ENCODE data around the gene EIF2B4. TPM values are rescaled to one million over a fixed set of nuclear protein-coding genes. Genes with fewer than 3 reads are reported as not detected.
A peak's percentile ranks its signal among the peaks of the same experiment; 100 is the strongest.

Gene EIF2B4
- total RNA-seq, 2 donors from 2014 or later, result 29.8 to 33.2 TPM

- DNase-seq (no peak), ATAC-seq (no peak)
- Mint-ChIP-seq H3K4me3 (peak overlapping the region; percentile 92), H3K36me3 (ENCODE audit: low read depth) (peaks cover 13% of the 10 kb centered on the region), H3K27ac (peak overlapping the region; percentile 92), H3K27me3 (no peaks in the 10 kb centered on the region), H3K4me1 (peaks cover 27% of the 10 kb centered on the region)
- no peaks in the 10 kb centered on the region for H3K9me3 ChIP-seq (ENCODE audit: control insufficient read depth, low read length, poor library complexity, severe bottlenecking)
These were observed 11.5 kb upstream of the EIF2B4 start for GRCh38 chr2:27381577-27382181.

GRCh38 chr2:27380626-27381545 lies 10.7 kb upstream of the EIF2B4 start, which contains the start of gene ZNF513:
TSS of gene ZNF513 (minus strand) at chr2:27380734. CDS start at chr2:27380526, 208 bp downstream.
- DNase-seq (peak; percentile 77 to 80 (median 80)), ATAC-seq (peak; percentile 95)
- Mint-ChIP-seq H3K36me3 (ENCODE audit: low read depth) (peaks cover 13% of the 10 kb centered on the region), H3K4me1 (peaks cover 27% of the 10 kb centered on the region), H3K27me3 (no peaks in the 10 kb centered on the region), H3K4me3 (peak within 1 kb of the TSS; percentile 92), H3K27ac (peak within 1 kb of the TSS; percentile 92)
- H3K9me3 ChIP-seq (ENCODE audit: control insufficient read depth, low read length, poor library complexity, severe bottlenecking), result no peaks in the 10 kb centered on the region

- DNase-seq (no peak), ATAC-seq (peak; percentile 44)
- peak overlapping the region; percentile 92 for H3K4me3 Mint-ChIP-seq
- no peaks in the 10 kb centered on the region for H3K9me3 ChIP-seq (ENCODE audit: control insufficient read depth, low read length, poor library complexity, severe bottlenecking)
- peaks cover 24% of the 10 kb centered on the region for H3K4me1 Mint-ChIP-seq
- no peaks in the 10 kb centered on the region for H3K27me3 Mint-ChIP-seq
- H3K27ac Mint-ChIP-seq, result peak overlapping the region; percentile 92
- peaks cover 6% of the 10 kb centered on the region for H3K36me3 Mint-ChIP-seq (ENCODE audit: low read depth)
These were observed 9.9 kb upstream of the EIF2B4 start for GRCh38 chr2:27379836-27380625.

GRCh38 chr2:27379383-27379835 lies 9.3 kb upstream of the EIF2B4 start:
- DNase-seq (no peak), ATAC-seq (no peak)
- Mint-ChIP-seq H3K4me3 (peak overlapping the region; percentile 92), H3K27ac (peak overlapping the region; percentile 92), H3K27me3 (no peaks in the 10 kb centered on the region), H3K4me1 (peaks cover 23% of the 10 kb centered on the region), H3K36me3 (ENCODE audit: low read depth) (peaks cover 6% of the 10 kb centered on the region)
- H3K9me3 ChIP-seq (ENCODE audit: control insufficient read depth, low read length, poor library complexity, severe bottlenecking), result no peaks in the 10 kb centered on the region

GRCh38 chr2:27378809-27379290 lies 8.7 kb upstream of the EIF2B4 start:
- H3K4me1 Mint-ChIP-seq, result peaks cover 23% of the 10 kb centered on the region
- H3K4me3 Mint-ChIP-seq, result peak overlapping the region; percentile 92
- DNase-seq, result no peak
- no peak for ATAC-seq
- peaks cover 4% of the 10 kb centered on the region for H3K36me3 Mint-ChIP-seq (ENCODE audit: low read depth)
- H3K27ac Mint-ChIP-seq, result peak overlapping the region; percentile 92
- H3K27me3 Mint-ChIP-seq, result no peaks in the 10 kb centered on the region
- no peaks in the 10 kb centered on the region for H3K9me3 ChIP-seq (ENCODE audit: control insufficient read depth, low read length, poor library complexity, severe bottlenecking)

GRCh38 chr2:27378096-27378808 lies 8.1 kb upstream of the EIF2B4 start:
- H3K4me3 Mint-ChIP-seq, result no peak overlapping the region
- H3K36me3 Mint-ChIP-seq (ENCODE audit: low read depth), result peaks cover 4% of the 10 kb centered on the region
- peaks cover 23% of the 10 kb centered on the region for H3K4me1 Mint-ChIP-seq
- H3K9me3 ChIP-seq (ENCODE audit: control insufficient read depth, low read length, poor library complexity, severe bottlenecking), result no peaks in the 10 kb centered on the region
- ATAC-seq (no peak), DNase-seq (no peak)
- H3K27ac Mint-ChIP-seq, result peak overlapping the region; percentile 73
- no peaks in the 10 kb centered on the region for H3K27me3 Mint-ChIP-seq

- H3K9me3 ChIP-seq (ENCODE audit: control insufficient read depth, low read length, poor library complexity, severe bottlenecking), result no peaks in the 10 kb centered on the region
- DNase-seq (no peak), ATAC-seq (no peak)
- no peak overlapping the region for H3K4me3 Mint-ChIP-seq
- H3K4me1 Mint-ChIP-seq, result peaks cover 27% of the 10 kb centered on the region
- peak overlapping the region; percentile 73 for H3K27ac Mint-ChIP-seq
- peaks cover 4% of the 10 kb centered on the region for H3K36me3 Mint-ChIP-seq (ENCODE audit: low read depth)
- no peaks in the 10 kb centered on the region for H3K27me3 Mint-ChIP-seq
These were observed 7.5 kb upstream of the EIF2B4 start for GRCh38 chr2:27377618-27378095.

GRCh38 chr2:27376866-27377617 lies 6.9 kb upstream of the EIF2B4 start:
- no peak for DNase-seq
- no peaks in the 10 kb centered on the region for H3K9me3 ChIP-seq (ENCODE audit: control insufficient read depth, low read length, poor library complexity, severe bottlenecking)
- H3K27me3 Mint-ChIP-seq, result no peaks in the 10 kb centered on the region
- peak overlapping the region; percentile 41 for H3K4me3 Mint-ChIP-seq
- H3K36me3 Mint-ChIP-seq (ENCODE audit: low read depth), result peaks cover 4% of the 10 kb centered on the region
- peak overlapping the region; percentile 73 for H3K27ac Mint-ChIP-seq
- peaks cover 32% of the 10 kb centered on the region for H3K4me1 Mint-ChIP-seq
- ATAC-seq, result no peak

- no peaks in the 10 kb centered on the region for H3K27me3 Mint-ChIP-seq
- H3K36me3 Mint-ChIP-seq (ENCODE audit: low read depth), result peaks cover 4% of the 10 kb centered on the region
- ATAC-seq, result no peak
- H3K9me3 ChIP-seq (ENCODE audit: control insufficient read depth, low read length, poor library complexity, severe bottlenecking), result no peaks in the 10 kb centered on the region
- peaks cover 34% of the 10 kb centered on the region for H3K4me1 Mint-ChIP-seq
- DNase-seq, result no peak
- peak overlapping the region; percentile 73 for H3K27ac Mint-ChIP-seq
- H3K4me3 Mint-ChIP-seq, result no peak overlapping the region
These were observed 6.2 kb upstream of the EIF2B4 start for GRCh38 chr2:27376151-27376865.

GRCh38 chr2:27375513-27376099 lies 5.5 kb upstream of the EIF2B4 start:
- no peaks in the 10 kb centered on the region for H3K27me3 Mint-ChIP-seq
- peaks cover 30% of the 10 kb centered on the region for H3K4me1 Mint-ChIP-seq
- DNase-seq, result no peak
- no peak overlapping the region for H3K4me3 Mint-ChIP-seq
- no peak overlapping the region for H3K27ac Mint-ChIP-seq
- no peak for ATAC-seq
- H3K9me3 ChIP-seq (ENCODE audit: control insufficient read depth, low read length, poor library complexity, severe bottlenecking), result no peaks in the 10 kb centered on the region
- H3K36me3 Mint-ChIP-seq (ENCODE audit: low read depth), result peaks cover 4% of the 10 kb centered on the region

GRCh38 chr2:27373567-27373966 lies 3.4 kb upstream of the EIF2B4 start:
- DNase-seq (no peak), ATAC-seq (no peak)
- peaks cover 6% of the 10 kb centered on the region for H3K36me3 Mint-ChIP-seq (ENCODE audit: low read depth)
- H3K4me3 Mint-ChIP-seq, result no peak overlapping the region
- no peaks in the 10 kb centered on the region for H3K9me3 ChIP-seq (ENCODE audit: control insufficient read depth, low read length, poor library complexity, severe bottlenecking)
- H3K27me3 Mint-ChIP-seq, result no peaks in the 10 kb centered on the region
- H3K27ac Mint-ChIP-seq, result no peak overlapping the region
- peaks cover 30% of the 10 kb centered on the region for H3K4me1 Mint-ChIP-seq
